Suprapubic skin (tissue), 4 donors: ENCODE data around the gene GNL3.

Source experiments
- EP300 ChIP-seq: sonication (generic); formaldehyde crosslinking; IDR thresholded peaks from one replicate; pipeline ENCODE4 v1.6.1; 2017; ENCODE audit warnings: antibody characterized with exemption
- POLR2A ChIP-seq, 2 donors: fragments of 450-650 bp; IDR thresholded peaks; one replicate each; pipeline ENCODE4 v1.6.1; 2017; ENCODE audit warnings: antibody characterized with exemption in 2 of 2, mild to moderate bottlenecking in 2 of 2, moderate library complexity in 2 of 2
- POLR2AphosphoS5 ChIP-seq, 3 donors: sonication (generic); formaldehyde crosslinking; IDR thresholded peaks; one replicate each; pipeline ENCODE4 v1.6.1; 2017; ENCODE audit warnings: antibody characterized with exemption in 3 of 3
- TF ChIP-seq, protein P1 (sequence below), 2 donors: fragments of 200-600 bp in 1 of 2; fragments of 450-650 bp in 1 of 2; sonication (generic) in 1 of 2; IDR thresholded peaks; one replicate each; pipeline ENCODE4 v1.5.1; 2016 to 2019; ENCODE audit warnings: antibody characterized with exemption in 2 of 2, mild to moderate bottlenecking in 1 of 2, moderate library complexity in 1 of 2

DNA sequence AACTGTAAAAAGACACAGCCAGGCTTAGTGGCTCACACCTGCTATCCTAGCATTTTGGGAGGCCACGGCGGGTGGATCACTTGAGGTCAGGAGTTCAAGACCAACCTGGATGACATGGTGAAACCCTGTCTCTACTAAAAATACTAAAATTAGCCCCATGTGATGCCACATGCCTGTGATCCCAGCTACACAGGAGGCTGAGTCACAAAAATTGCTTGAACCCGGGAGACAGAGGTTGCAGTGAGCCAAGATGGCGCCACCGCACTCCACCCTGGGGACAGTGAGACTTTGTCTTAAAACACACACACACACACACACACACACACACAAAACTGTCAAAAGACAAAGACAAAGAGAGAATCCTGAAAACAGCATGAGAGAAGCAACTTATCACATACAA, 38.1 kb downstream of the GNL3 start:
- TF ChIP-seq POLR2A (IDR thresholded peaks at IDR 0.05): no peak
- TF ChIP-seq POLR2AphosphoS5 (IDR thresholded peaks at IDR 0.05): no peak
- TF ChIP-seq, protein P1, sequence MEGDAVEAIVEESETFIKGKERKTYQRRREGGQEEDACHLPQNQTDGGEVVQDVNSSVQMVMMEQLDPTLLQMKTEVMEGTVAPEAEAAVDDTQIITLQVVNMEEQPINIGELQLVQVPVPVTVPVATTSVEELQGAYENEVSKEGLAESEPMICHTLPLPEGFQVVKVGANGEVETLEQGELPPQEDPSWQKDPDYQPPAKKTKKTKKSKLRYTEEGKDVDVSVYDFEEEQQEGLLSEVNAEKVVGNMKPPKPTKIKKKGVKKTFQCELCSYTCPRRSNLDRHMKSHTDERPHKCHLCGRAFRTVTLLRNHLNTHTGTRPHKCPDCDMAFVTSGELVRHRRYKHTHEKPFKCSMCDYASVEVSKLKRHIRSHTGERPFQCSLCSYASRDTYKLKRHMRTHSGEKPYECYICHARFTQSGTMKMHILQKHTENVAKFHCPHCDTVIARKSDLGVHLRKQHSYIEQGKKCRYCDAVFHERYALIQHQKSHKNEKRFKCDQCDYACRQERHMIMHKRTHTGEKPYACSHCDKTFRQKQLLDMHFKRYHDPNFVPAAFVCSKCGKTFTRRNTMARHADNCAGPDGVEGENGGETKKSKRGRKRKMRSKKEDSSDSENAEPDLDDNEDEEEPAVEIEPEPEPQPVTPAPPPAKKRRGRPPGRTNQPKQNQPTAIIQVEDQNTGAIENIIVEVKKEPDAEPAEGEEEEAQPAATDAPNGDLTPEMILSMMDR (IDR thresholded peaks at IDR 0.05): no peak
- TF ChIP-seq EP300: no peak
